ENCODE data around the gene TBC1D1. TPM values are rescaled to one million over a fixed set of nuclear protein-coding genes. Genes with fewer than 3 reads are reported as not detected.
A peak's percentile ranks its signal among the peaks of the same experiment; 100 is the strongest.

Gene TBC1D1
- total RNA-seq, 1 experiment from 2014 or later = 56.0 TPM

DNA sequence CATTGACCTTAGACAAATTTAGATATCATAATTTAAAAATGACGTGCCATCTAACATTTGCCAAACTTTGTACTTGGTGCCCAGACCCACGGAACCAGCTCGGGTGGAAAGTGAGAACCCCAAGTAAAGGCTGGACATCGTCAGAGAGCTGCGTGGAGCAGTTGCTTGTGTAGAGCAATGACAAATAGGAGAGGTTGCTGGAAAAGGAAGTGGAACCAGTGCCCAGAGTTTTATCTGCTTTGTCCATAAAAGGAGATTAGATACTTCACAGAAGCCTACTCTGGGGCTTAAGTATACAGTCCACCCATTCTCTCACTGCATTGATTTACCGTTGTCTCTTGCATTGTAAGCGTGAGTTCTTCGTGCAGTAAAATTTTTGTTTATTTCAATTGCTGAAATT is 5.4 kb upstream of the TBC1D1 start:
- Histone ChIP-seq H3K4me1 (ENCODE audit: control insufficient read depth, insufficient read depth, low read length) (no peaks in the 10 kb centered on the region), H3K4me3 (ENCODE audit: low read depth in 2 of 2, low read length in 2 of 2) (no peak overlapping the region), H3K27ac (ENCODE audit: low read length) (no peak overlapping the region), H3K9me3 (ENCODE audit: control insufficient read depth, insufficient read depth, low read depth, low read length) (no peaks in the 10 kb centered on the region), H3K27me3 (ENCODE audit: control insufficient read depth, insufficient read depth, low read length) (peaks cover 4% of the 10 kb centered on the region), H3K36me3 (ENCODE audit: control insufficient read depth, insufficient read depth, low read length) (no peaks in the 10 kb centered on the region)
- CTCF ChIA-PET = no interaction called here
- TF ChIP-seq CTCF (IDR thresholded peaks at IDR 0.05) (no peak), SIN3A (IDR thresholded peaks at IDR 0.05; ENCODE audit: borderline replicate concordance, insufficient read depth, low read depth, low read length) (no peak), POLR2AphosphoS5 (IDR thresholded peaks at IDR 0.05; ENCODE audit: low read depth, low read length) (no peak), TCF7L2 (IDR thresholded peaks at IDR 0.05; ENCODE audit: low read depth, low read length) (no peak)
- TF ChIP-seq, protein P1, sequence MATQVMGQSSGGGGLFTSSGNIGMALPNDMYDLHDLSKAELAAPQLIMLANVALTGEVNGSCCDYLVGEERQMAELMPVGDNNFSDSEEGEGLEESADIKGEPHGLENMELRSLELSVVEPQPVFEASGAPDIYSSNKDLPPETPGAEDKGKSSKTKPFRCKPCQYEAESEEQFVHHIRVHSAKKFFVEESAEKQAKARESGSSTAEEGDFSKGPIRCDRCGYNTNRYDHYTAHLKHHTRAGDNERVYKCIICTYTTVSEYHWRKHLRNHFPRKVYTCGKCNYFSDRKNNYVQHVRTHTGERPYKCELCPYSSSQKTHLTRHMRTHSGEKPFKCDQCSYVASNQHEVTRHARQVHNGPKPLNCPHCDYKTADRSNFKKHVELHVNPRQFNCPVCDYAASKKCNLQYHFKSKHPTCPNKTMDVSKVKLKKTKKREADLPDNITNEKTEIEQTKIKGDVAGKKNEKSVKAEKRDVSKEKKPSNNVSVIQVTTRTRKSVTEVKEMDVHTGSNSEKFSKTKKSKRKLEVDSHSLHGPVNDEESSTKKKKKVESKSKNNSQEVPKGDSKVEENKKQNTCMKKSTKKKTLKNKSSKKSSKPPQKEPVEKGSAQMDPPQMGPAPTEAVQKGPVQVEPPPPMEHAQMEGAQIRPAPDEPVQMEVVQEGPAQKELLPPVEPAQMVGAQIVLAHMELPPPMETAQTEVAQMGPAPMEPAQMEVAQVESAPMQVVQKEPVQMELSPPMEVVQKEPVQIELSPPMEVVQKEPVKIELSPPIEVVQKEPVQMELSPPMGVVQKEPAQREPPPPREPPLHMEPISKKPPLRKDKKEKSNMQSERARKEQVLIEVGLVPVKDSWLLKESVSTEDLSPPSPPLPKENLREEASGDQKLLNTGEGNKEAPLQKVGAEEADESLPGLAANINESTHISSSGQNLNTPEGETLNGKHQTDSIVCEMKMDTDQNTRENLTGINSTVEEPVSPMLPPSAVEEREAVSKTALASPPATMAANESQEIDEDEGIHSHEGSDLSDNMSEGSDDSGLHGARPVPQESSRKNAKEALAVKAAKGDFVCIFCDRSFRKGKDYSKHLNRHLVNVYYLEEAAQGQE (IDR thresholded peaks at IDR 0.05; ENCODE audit: insufficient read depth in 1 of 2, low read depth in 2 of 2, low read length in 1 of 2) = no peak
- intact Hi-C loops (cut with micrococcal nuclease; ENCODE audit: unreplicated experiment) = no loop called here
- POLR2A ChIA-PET = no interaction called here
- BruUV-seq (replicated peaks) = no TSS peak
- no peak for DNase-seq (ENCODE audit: low read depth, low spot score)
- in situ Hi-C loops (cut with HindIII; ENCODE audit: low pct_unique_long_range_greater_than_20kb, low sequenced_read_pairs) = no loop called here
- ATAC-seq = no peak

- DNase-seq (ENCODE audit: low read depth, low spot score) = no peak
- POLR2A ChIA-PET = interaction anchor here (0.9 kb wide), 1 partner anchor 58 kb away, joined by 3 read pairs; no protein-coding TSS in a partner anchor
- CTCF ChIA-PET = no interaction called here
These were observed 759 bp upstream of the TBC1D1 start for GRCh38 chr4:37889849-37890800.

More at GRCh38 chr4:37889849-37890800, 759 bp upstream of the TBC1D1 start:
- in situ Hi-C loops (cut with HindIII; ENCODE audit: low pct_unique_long_range_greater_than_20kb, low sequenced_read_pairs) (no loop called here), intact Hi-C loops (cut with micrococcal nuclease; ENCODE audit: unreplicated experiment) (no loop called here)
- no peak overlapping the region for H3K27ac ChIP-seq (ENCODE audit: low read length)
- ATAC-seq = peak; percentile 74
- no peak for TF ChIP-seq POLR2AphosphoS5 (IDR thresholded peaks at IDR 0.05; ENCODE audit: low read depth, low read length)
- no peak for TF ChIP-seq SIN3A (IDR thresholded peaks at IDR 0.05; ENCODE audit: borderline replicate concordance, insufficient read depth, low read depth, low read length)
- TF ChIP-seq CTCF (IDR thresholded peaks at IDR 0.05) = peak; percentile 18; the same call in 1 of the 2 replicates
- H3K4me3 ChIP-seq (ENCODE audit: low read depth in 2 of 2, low read length in 2 of 2) = peak overlapping the region in 1 of 2 experiments; percentile 32; a peak in 2 of 4 replicates
- peaks cover 21% of the 10 kb centered on the region for H3K27me3 ChIP-seq (ENCODE audit: control insufficient read depth, insufficient read depth, low read length)
- no TSS peak for BruUV-seq (replicated peaks)
- no peaks in the 10 kb centered on the region for H3K9me3 ChIP-seq (ENCODE audit: control insufficient read depth, insufficient read depth, low read depth, low read length)
- H3K36me3 ChIP-seq (ENCODE audit: control insufficient read depth, insufficient read depth, low read length) = no peaks in the 10 kb centered on the region
- H3K4me1 ChIP-seq (ENCODE audit: control insufficient read depth, insufficient read depth, low read length) = no peaks in the 10 kb centered on the region
